HepG2 (cell line): ENCODE data around the gene FAT1. TPM values are rescaled to one million over a fixed set of nuclear protein-coding genes. Genes with fewer than 3 reads are reported as not detected.

Experiments used
- AFF4 ChIP-seq: sonication (generic); formaldehyde crosslinking; IDR thresholded peaks from 2 replicates; pipeline ENCODE4 v1.4.0; 2020; ENCODE audit warnings: missing genetic modification reagents
- BRF2 ChIP-seq: sonication (generic); formaldehyde crosslinking; IDR thresholded peaks from 2 replicates; pipeline ENCODE4 v1.8.1; 2022; ENCODE audit warnings: mild to moderate bottlenecking, missing genetic modification reagents
- EP300 ChIP-seq, 3 experiments: sonication (generic) in 1 of 3; formaldehyde crosslinking in 1 of 3; IDR thresholded peaks; 2 replicates each; pipeline versions ENCODE4 v1.5.1 to v1.6.1; 2011 to 2020; ENCODE audit warnings: low read depth in 2 of 3, low read length in 2 of 3, borderline replicate concordance in 1 of 3, improper control_type of control experiment in 1 of 3, mild to moderate bottlenecking in 1 of 3, missing genetic modification reagents in 1 of 3, moderate library complexity in 1 of 3
- GABPB1 ChIP-seq: IDR thresholded peaks from 2 replicates; pipeline ENCODE4 v1.6.1; 2016; ENCODE audit warnings: mild to moderate bottlenecking, missing genetic modification reagents, moderate library complexity, missing compliant biosample characterization
- HNRNPLL ChIP-seq: fragments of 200-400 bp; formaldehyde crosslinking; IDR thresholded peaks from 2 replicates; pipeline ENCODE4 v1.6.1; 2017; ENCODE audit warnings: mild to moderate bottlenecking, low read depth, low read length; ENCODE audit not compliant: poor library complexity, severe bottlenecking
- HOMEZ ChIP-seq: IDR thresholded peaks from 2 replicates; pipeline ENCODE4 v1.6.1; 2016; ENCODE audit warnings: low read depth
- KDM3A ChIP-seq: IDR thresholded peaks from 2 replicates; pipeline ENCODE4 v1.6.1; 2018; ENCODE audit warnings: low read depth, missing compliant biosample characterization
- KLF16 ChIP-seq, 2 experiments: sonication (generic) in 1 of 2; formaldehyde crosslinking in 1 of 2; IDR thresholded peaks; 2 replicates each; pipeline versions ENCODE4 v1.6.1 to v1.8.0; 2016 to 2023; ENCODE audit warnings: missing genetic modification reagents in 2 of 2, missing compliant biosample characterization in 1 of 2
- KMT2A ChIP-seq: sonication (generic); formaldehyde crosslinking; IDR thresholded peaks from 2 replicates; pipeline ENCODE4 v1.4.0; 2020; ENCODE audit warnings: missing genetic modification reagents
- SNAI1 ChIP-seq: sonication (generic); formaldehyde crosslinking; IDR thresholded peaks from 2 replicates; pipeline ENCODE4 v1.5.0; 2020; ENCODE audit warnings: mild to moderate bottlenecking, missing genetic modification reagents, borderline replicate concordance
- ZNF207 ChIP-seq: fragments of 450-650 bp; IDR thresholded peaks from 2 replicates; pipeline ENCODE4 v1.6.1; 2016; ENCODE audit warnings: antibody characterized with exemption, borderline replicate concordance
- ZNF589 ChIP-seq: sonication (generic); formaldehyde crosslinking; conservative IDR thresholded peaks from 2 replicates; pipeline ENCODE4 v1.8.0; 2022; ENCODE audit warnings: mild to moderate bottlenecking, moderate library complexity, missing genetic modification reagents
- ZNF598 ChIP-seq: sonication (generic); formaldehyde crosslinking; IDR thresholded peaks from 2 replicates; pipeline ENCODE4 v1.5.1; 2020; ENCODE audit warnings: mild to moderate bottlenecking, missing genetic modification reagents, borderline replicate concordance
- ZNF737 ChIP-seq: sonication (generic); formaldehyde crosslinking; IDR thresholded peaks from 2 replicates; pipeline ENCODE4 v1.5.0; 2020; ENCODE audit warnings: missing genetic modification reagents, mild to moderate bottlenecking, borderline replicate concordance
- polyA plus RNA-seq, 8 experiments: library from polyadenylated mRNA; depleted of rRNA in 3 of 8; stranded (reverse) in 7 of 8; unstranded in 1 of 8; fragments of >200 nt; fragmentation: Illumina TruSeq in 4 of 8; extraction: Trizol in 4 of 8; gene quantifications; 2 replicates each; pipeline versions ENCODE4 v1.2.1 to v1.2.3, GENCODE V29; 2011 to 2016; ENCODE audit warnings: low read depth in 4 of 8, missing spikeins in 1 of 8, mixed read lengths in 1 of 8; ENCODE audit not compliant: insufficient read depth in 1 of 8
- total RNA-seq, 5 experiments: library from RNA; depleted of rRNA; stranded (reverse); fragments of >200 nt; fragmentation: Illumina TruSeq; extraction: Trizol; gene quantifications; 2 replicates each; pipeline ENCODE4 v1.2.3, GENCODE V29; 2016; ENCODE audit warnings: low read depth in 1 of 5

FAT1 gene
- total and polyA plus RNA-seq, 2 of the 13 experiments (the other 11 are each of a cell fraction or from before 2014, with no cell fraction given) = 185 to 216 TPM

GRCh38 chr4:186722796-186723291 is 812 bp downstream of the FAT1 start (continued):
- TF ChIP-seq ZNF737 (CRISPR knock-in tag) (no peak), ZNF598 (CRISPR knock-in tag) (peak; percentile 26; the same call in 1 of the 2 replicates), SNAI1 (0 out of 2 replicates have a peak, but pooled peaks have one; percentile 25), ZNF207 (no peak), ZNF589 (CRISPR knock-in tag) (no peak), HNRNPLL (peak; percentile 53), BRF2 (CRISPR knock-in tag) (0 out of 2 replicates have a peak, but pooled peaks have one; percentile 20), KDM3A (CRISPR knock-in tag) (0 out of 2 replicates have a peak, but pooled peaks have one; percentile 44), AFF4 (peak; percentile 87), KMT2A (CRISPR knock-in tag) (peak; percentile 95; the same call in 1 of the 2 replicates), EP300 (IDR thresholded peaks at IDR 0.05; ENCODE audit: low read depth in 2 of 2, low read length in 2 of 2) (no peak), EP300 (CRISPR knock-in tag; IDR thresholded peaks at IDR 0.05; ENCODE audit: borderline replicate concordance) (no peak), HOMEZ (CRISPR knock-in tag) (0 out of 2 replicates have a peak, but pooled peaks have one; percentile 12), GABPB1 (CRISPR knock-in tag) (0 out of 2 replicates have a peak, but pooled peaks have one; percentile 18), KLF16 (CRISPR knock-in tag; IDR thresholded peaks at IDR 0.05) (no peak)
